Breast epithelium (tissue), 4 donors: ENCODE data around the gene EXOSC7. TPM values are rescaled to one million over a fixed set of nuclear protein-coding genes. Genes with fewer than 3 reads are reported as not detected.

Source experiments
- DNase-seq, 2 donors: peaks; one replicate each; pipeline ENCODE4 v3.0.0-alpha.2; 2019; ENCODE audit warnings: low spot score in 2 of 2
- H3K27ac ChIP-seq, 2 donors: fragments of 200-600 bp; sonication (generic) in 1 of 2; one replicate each; pipeline ENCODE4 v1.5.1; 2016 to 2019; ENCODE audit warnings: mild to moderate bottlenecking in 1 of 2
- H3K27me3 ChIP-seq, 2 donors: fragments of 200-600 bp; sonication (generic) in 1 of 2; one replicate each; pipeline versions ENCODE4 v1.5.1 to v1.6.0; 2017 to 2019; ENCODE audit warnings: control low read depth in 1 of 2, mild to moderate bottlenecking in 1 of 2
- H3K36me3 ChIP-seq: fragments of 200-600 bp; one replicate; pipeline ENCODE4 v1.5.1; 2019
- H3K4me1 ChIP-seq, 2 donors: fragments of 200-600 bp; sonication (generic); one replicate each; pipeline ENCODE4 v1.5.1; 2016 to 2019; ENCODE audit warnings: control low read depth in 1 of 2
- H3K4me3 ChIP-seq, 3 donors: fragments of 200-600 bp; sonication (generic); 1 replicate in 2 of 3; 2 replicates in 1 of 3; pipeline ENCODE4 v1.5.1; 2016 to 2019; ENCODE audit warnings: mild to moderate bottlenecking in 3 of 3, moderate library complexity in 2 of 3
- H3K9me3 ChIP-seq, 2 donors: fragments of 200-600 bp; sonication (generic) in 1 of 2; one replicate each; pipeline ENCODE4 v1.5.1; 2016 to 2019; ENCODE audit warnings: control low read depth in 1 of 2
- POLR2A ChIP-seq: fragments of 450-650 bp; IDR thresholded peaks from one replicate; pipeline ENCODE4 v1.6.1; 2016; ENCODE audit warnings: antibody characterized with exemption, mild to moderate bottlenecking, moderate library complexity
- POLR2AphosphoS5 ChIP-seq, 3 donors: sonication (generic); formaldehyde crosslinking; IDR thresholded peaks; one replicate each; pipeline ENCODE4 v1.6.1; 2017; ENCODE audit warnings: antibody characterized with exemption in 3 of 3
- intact Hi-C: fragments of 100-400 bp; cut with DNase I; formaldehyde crosslinking; loops from one replicate; pipeline ENCODE4 v1.15.1; 2023; ENCODE audit warnings: low total_unique reads
- total RNA-seq, 3 donors: library from RNA; depleted of rRNA; stranded (reverse); fragments of >200 nt; gene quantifications; one replicate each; pipeline ENCODE4 v1.1.0, GENCODE V29; 2016
- TF ChIP-seq, protein P1 (sequence below), 3 donors: fragments of 450-650 bp; IDR thresholded peaks; one replicate each; pipeline ENCODE4 v1.5.1; 2016 to 2017; ENCODE audit warnings: antibody characterized with exemption in 3 of 3, mild to moderate bottlenecking in 3 of 3, moderate library complexity in 3 of 3

The EXOSC7 gene
- total RNA-seq, 3 donors from 2014 or later: 39.0 to 54.9 (median 43.0) TPM

DNA sequence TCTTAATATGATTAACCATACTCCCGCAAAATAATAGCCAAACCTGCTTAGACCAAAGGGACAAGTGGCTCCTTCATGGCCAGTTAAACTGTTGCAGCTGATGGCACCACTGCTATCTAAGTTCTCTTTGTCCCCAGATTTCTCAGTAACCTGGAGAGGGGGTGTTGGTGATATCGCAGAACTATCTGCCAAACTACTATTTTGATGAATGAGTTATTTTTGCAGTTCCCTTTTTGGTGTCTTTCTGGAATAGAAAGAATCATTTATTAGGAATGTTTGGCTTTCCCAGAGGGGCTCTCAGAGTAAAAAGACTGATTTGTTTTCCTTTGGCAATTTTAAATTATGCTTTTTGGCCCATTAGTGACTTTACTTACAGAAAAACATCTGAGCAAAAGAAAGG lies 83.1 kb downstream of the EXOSC7 start:
- intact Hi-C loops: no loop called here
- H3K4me1 ChIP-seq: peaks cover 0 to 3% of the 10 kb centered on the region in 2 donors

DNA sequence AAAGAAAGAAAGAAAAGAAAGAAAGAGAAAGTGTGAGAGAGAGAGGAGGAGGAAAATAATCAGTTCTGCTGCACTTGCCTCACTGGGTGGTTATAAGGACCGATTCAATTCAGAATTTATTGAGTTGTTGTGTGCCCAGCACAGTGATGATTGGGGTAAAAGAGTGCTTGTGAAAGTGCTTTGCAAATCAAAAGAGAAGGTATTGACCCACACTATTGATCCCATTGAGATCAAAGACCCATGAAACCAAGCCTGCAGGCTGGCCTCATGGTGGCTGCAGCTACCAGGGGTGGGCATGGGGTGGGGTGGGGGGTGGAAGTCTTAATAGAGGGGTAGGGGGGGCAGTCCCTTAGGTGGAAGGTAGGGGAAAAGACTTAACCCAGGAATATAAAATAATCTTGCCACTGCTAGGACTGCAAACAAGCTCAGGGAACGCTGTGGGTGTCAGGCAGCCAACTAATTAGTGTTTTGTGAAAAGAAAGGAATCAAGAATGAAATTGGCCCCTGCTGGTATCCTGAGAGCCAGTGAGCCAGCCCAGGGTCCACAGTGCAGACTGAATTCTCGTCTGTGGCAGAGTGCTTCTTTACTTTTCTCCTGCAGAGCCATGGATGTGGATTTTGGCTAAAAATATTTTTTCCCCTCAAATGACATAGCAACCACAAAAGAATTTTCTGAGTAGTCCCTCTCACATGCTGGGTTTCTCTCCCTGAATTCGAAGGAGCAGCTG lies 84.3 kb downstream of the EXOSC7 start:
- Histone ChIP-seq H3K27me3 (no peaks in the 10 kb centered on the region), H3K36me3 (no peaks in the 10 kb centered on the region), H3K4me1 (no peaks in the 10 kb centered on the region), H3K27ac (no peak overlapping the region), H3K4me3 (no peak overlapping the region), H3K9me3 (no peaks in the 10 kb centered on the region)
- intact Hi-C loops: loop anchor here (2.0 to 10.0 kb wide), 2 partner anchors 68 to 304 kb away; no protein-coding TSS in a partner anchor
- TF ChIP-seq, protein P1, sequence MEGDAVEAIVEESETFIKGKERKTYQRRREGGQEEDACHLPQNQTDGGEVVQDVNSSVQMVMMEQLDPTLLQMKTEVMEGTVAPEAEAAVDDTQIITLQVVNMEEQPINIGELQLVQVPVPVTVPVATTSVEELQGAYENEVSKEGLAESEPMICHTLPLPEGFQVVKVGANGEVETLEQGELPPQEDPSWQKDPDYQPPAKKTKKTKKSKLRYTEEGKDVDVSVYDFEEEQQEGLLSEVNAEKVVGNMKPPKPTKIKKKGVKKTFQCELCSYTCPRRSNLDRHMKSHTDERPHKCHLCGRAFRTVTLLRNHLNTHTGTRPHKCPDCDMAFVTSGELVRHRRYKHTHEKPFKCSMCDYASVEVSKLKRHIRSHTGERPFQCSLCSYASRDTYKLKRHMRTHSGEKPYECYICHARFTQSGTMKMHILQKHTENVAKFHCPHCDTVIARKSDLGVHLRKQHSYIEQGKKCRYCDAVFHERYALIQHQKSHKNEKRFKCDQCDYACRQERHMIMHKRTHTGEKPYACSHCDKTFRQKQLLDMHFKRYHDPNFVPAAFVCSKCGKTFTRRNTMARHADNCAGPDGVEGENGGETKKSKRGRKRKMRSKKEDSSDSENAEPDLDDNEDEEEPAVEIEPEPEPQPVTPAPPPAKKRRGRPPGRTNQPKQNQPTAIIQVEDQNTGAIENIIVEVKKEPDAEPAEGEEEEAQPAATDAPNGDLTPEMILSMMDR (IDR thresholded peaks at IDR 0.05): no peak
- TF ChIP-seq POLR2AphosphoS5 (IDR thresholded peaks at IDR 0.05) (no peak), POLR2A (no peak)
- no peak for DNase-seq

More for the DNA sequence above, 83.1 kb downstream of the EXOSC7 start:
- no peaks in the 10 kb centered on the region for H3K9me3 ChIP-seq
- no peak overlapping the region for H3K27ac ChIP-seq
- no peaks in the 10 kb centered on the region for H3K27me3 ChIP-seq
- no peak for TF ChIP-seq POLR2AphosphoS5 (IDR thresholded peaks at IDR 0.05)
- TF ChIP-seq, protein P1 (IDR thresholded peaks at IDR 0.05): no peak
- TF ChIP-seq POLR2A: no peak
- H3K36me3 ChIP-seq: no peaks in the 10 kb centered on the region
- H3K4me3 ChIP-seq: no peak overlapping the region
- no peak for DNase-seq

Other genes starting within 250 kb of the EXOSC7 start
- 1 to 10 TPM; 4.9 to 9.1 (median 5.4) TPM for gene ZNF501, start 246.6 kb upstream of the EXOSC7 start, total RNA-seq
- gene KIAA1143, start 214.6 kb upstream of the EXOSC7 start, total RNA-seq: 10 to 100 TPM; 25.6 to 35.9 (median 31.5) TPM
- 1 to 10 TPM in 1 of 3 donors, under 1 TPM in 2; 0.66 to 1.1 (median 0.73) TPM for gene KIF15, start 214.4 kb upstream of the EXOSC7 start, total RNA-seq
- gene TMEM42, start 114.3 kb upstream of the EXOSC7 start, total RNA-seq: 10 to 100 TPM; 12.8 to 28.6 (median 20.3) TPM
- under 1 TPM in 1 of 3 donors, not detected in 2; 0.16 TPM for gene TGM4, start 101.6 kb upstream of the EXOSC7 start, total RNA-seq
- gene ZDHHC3, start 70 bp upstream of the EXOSC7 start, total RNA-seq: 100 to 1,000 TPM in 1 of 3 donors, 10 to 100 TPM in 2; 69.5 to 120 (median 71.9) TPM
- gene CLEC3B, start 50.1 kb downstream of the EXOSC7 start, total RNA-seq: 100 to 1,000 TPM in 1 of 3 donors, 10 to 100 TPM in 2; 18.3 to 479 (median 55.7) TPM
- gene CDCP1, start 170.1 kb downstream of the EXOSC7 start, total RNA-seq: 10 to 100 TPM in 1 of 3 donors, 1 to 10 TPM in 2; 1.9 to 11.3 (median 8.5) TPM